DOHH2 (cell line): ENCODE results near the gene C2CD3.

Source experiments
- CTCF ChIP-seq: fragments of 200-600 bp; sonication (generic); IDR thresholded peaks from one replicate; pipeline ENCODE4 v1.5.1; 2014; ENCODE audit warnings: antibody characterized with exemption, mild to moderate bottlenecking, low read depth, low read length; ENCODE audit not compliant: poor library complexity, severe bottlenecking
- EZH2phosphoT487 ChIP-seq: fragments of 200-600 bp; sonication (generic); IDR thresholded peaks from 2 replicates; pipeline ENCODE4 v1.6.1; 2017; ENCODE audit warnings: borderline replicate concordance, mild to moderate bottlenecking, antibody characterized with exemption, low read length, moderate library complexity, mixed read lengths

DNA sequence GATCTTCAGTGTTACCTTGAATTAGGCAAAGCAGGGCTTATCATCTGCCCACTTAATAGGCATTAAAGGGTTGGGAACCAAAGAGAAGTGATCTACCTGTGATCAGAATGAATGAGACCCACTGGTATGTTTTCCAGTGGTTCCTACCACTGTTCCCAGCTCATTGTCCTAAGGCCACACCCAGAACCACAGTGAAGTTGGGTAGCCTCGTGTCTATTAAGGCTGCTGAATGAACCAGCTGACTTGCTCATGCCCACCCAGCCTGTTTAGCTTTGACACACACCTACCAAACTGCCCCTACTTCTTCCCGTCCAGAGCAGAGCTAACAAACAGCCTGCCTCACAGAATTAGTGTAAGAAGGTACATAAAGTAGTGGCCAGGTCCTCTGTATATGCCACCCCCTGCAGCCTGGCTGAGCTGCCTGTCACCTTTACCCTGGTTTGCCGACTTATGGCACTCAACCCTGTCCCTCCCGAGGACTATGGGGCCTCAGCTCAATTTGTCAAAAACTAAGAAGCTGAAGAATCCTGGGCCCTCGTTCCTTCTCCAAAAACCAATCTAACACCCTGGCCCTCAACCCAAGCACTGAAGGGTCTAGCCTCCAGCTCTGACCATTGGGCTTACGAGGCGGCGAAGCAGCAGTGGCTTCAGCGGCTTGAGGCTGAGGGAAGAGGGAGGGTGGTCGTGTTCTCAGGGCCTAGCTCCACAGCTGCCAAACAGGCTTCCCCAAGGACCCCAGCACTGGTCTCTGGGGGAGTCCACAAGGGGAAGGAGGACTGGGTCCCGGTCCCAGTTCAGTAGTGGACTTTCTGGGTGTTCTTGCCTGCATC is 198.0 kb downstream of the C2CD3 start:
- TF ChIP-seq CTCF (no peak), EZH2phosphoT487 (no peak)
